ENCODE measurements around the gene RPS15A. TPM values are rescaled to one million over a fixed set of nuclear protein-coding genes. Genes with fewer than 3 reads are reported as not detected.

Gene RPS15A
- polyA plus RNA-seq, 1 donor from 2014 or later: 3,296 TPM

GRCh38 chr16:18783430-18784341, 6.4 kb downstream of the RPS15A start:
- H3K4me2 ChIP-seq (ENCODE audit: low read length): no peak overlapping the region
- peaks cover 4% of the 10 kb centered on the region for H3K36me3 ChIP-seq (ENCODE audit: insufficient read depth, low read length)
- H3K9ac ChIP-seq (ENCODE audit: low read length): no peak overlapping the region
- H3K79me2 ChIP-seq (replicated peaks; ENCODE audit: insufficient read depth, low read length): peaks cover 33% of the 10 kb centered on the region
- no peak overlapping the region for H3K27ac ChIP-seq (ENCODE audit: low read length)
- H2AFZ ChIP-seq (ENCODE audit: low read depth, low read length): no peak overlapping the region
- no peaks in the 10 kb centered on the region for H3F3A ChIP-seq (ENCODE audit: insufficient read depth, low read length, poor library complexity, severe bottlenecking)
- H3K9me2 ChIP-seq (ENCODE audit: insufficient read depth, low read length): no peaks in the 10 kb centered on the region
- H3K27me3 ChIP-seq (ENCODE audit: insufficient read depth, low read depth, low read length): no peaks in the 10 kb centered on the region
- no peak for TF ChIP-seq SMC3 (conservative IDR thresholded peaks at IDR 0.05; ENCODE audit: poor library complexity)
- no peak for TF ChIP-seq EP300 (conservative IDR thresholded peaks at IDR 0.05; ENCODE audit: poor library complexity, severe bottlenecking)
- no peak for TF ChIP-seq REST (IDR thresholded peaks at IDR 0.05; ENCODE audit: borderline replicate concordance)
- TF ChIP-seq CTCF (IDR thresholded peaks at IDR 0.05; ENCODE audit: poor library complexity, severe bottlenecking): no peak
- TF ChIP-seq TAF1 (IDR thresholded peaks at IDR 0.05; ENCODE audit: low read depth): no peak
- TF ChIP-seq EZH2 (IDR thresholded peaks at IDR 0.05; ENCODE audit: borderline replicate concordance, insufficient read depth, low read length, poor library complexity, severe bottlenecking): no peak
- TF ChIP-seq POLR2AphosphoS5 (IDR thresholded peaks at IDR 0.05): no peak
- no peak for TF ChIP-seq MXI1 (conservative IDR thresholded peaks at IDR 0.05; ENCODE audit: poor library complexity, severe bottlenecking)
- TF ChIP-seq RAD21 (conservative IDR thresholded peaks at IDR 0.05): no peak
- H3K9me3 ChIP-seq (ENCODE audit: low read length): no peaks in the 10 kb centered on the region
- no peak overlapping the region for H3K4me3 ChIP-seq (ENCODE audit: low read length)
- peaks cover 19% of the 10 kb centered on the region for H4K20me1 ChIP-seq (ENCODE audit: insufficient read depth)

- H3K9me2 ChIP-seq (ENCODE audit: insufficient read depth, low read length): no peaks in the 10 kb centered on the region
- no peak overlapping the region for H3K9ac ChIP-seq (ENCODE audit: low read length)
- no peak overlapping the region for H3K27ac ChIP-seq (ENCODE audit: low read length)
- H3K27me3 ChIP-seq (ENCODE audit: insufficient read depth, low read depth, low read length): no peaks in the 10 kb centered on the region
- H3K4me2 ChIP-seq (ENCODE audit: low read length): no peak overlapping the region
- no peak overlapping the region for H3K4me3 ChIP-seq (ENCODE audit: low read length)
- no peak for TF ChIP-seq EP300 (conservative IDR thresholded peaks at IDR 0.05; ENCODE audit: poor library complexity, severe bottlenecking)
- TF ChIP-seq SMC3 (conservative IDR thresholded peaks at IDR 0.05; ENCODE audit: poor library complexity): no peak
- TF ChIP-seq CTCF (IDR thresholded peaks at IDR 0.05; ENCODE audit: poor library complexity, severe bottlenecking): no peak
- TF ChIP-seq TAF1 (IDR thresholded peaks at IDR 0.05; ENCODE audit: low read depth): no peak
- TF ChIP-seq EZH2 (IDR thresholded peaks at IDR 0.05; ENCODE audit: borderline replicate concordance, insufficient read depth, low read length, poor library complexity, severe bottlenecking): no peak
- TF ChIP-seq RAD21 (conservative IDR thresholded peaks at IDR 0.05): no peak
- no peak for TF ChIP-seq POLR2AphosphoS5 (IDR thresholded peaks at IDR 0.05)
- TF ChIP-seq MXI1 (conservative IDR thresholded peaks at IDR 0.05; ENCODE audit: poor library complexity, severe bottlenecking): no peak
- TF ChIP-seq REST (IDR thresholded peaks at IDR 0.05; ENCODE audit: borderline replicate concordance): no peak
- H3K36me3 ChIP-seq (ENCODE audit: insufficient read depth, low read length): peaks cover 4% of the 10 kb centered on the region
- H3F3A ChIP-seq (ENCODE audit: insufficient read depth, low read length, poor library complexity, severe bottlenecking): no peaks in the 10 kb centered on the region
- H2AFZ ChIP-seq (ENCODE audit: low read depth, low read length): no peak overlapping the region
- peaks cover 19% of the 10 kb centered on the region for H4K20me1 ChIP-seq (ENCODE audit: insufficient read depth)
- H3K9me3 ChIP-seq (ENCODE audit: low read length): no peaks in the 10 kb centered on the region
- H3K79me2 ChIP-seq (replicated peaks; ENCODE audit: insufficient read depth, low read length): peaks cover 25% of the 10 kb centered on the region
These were observed 7.3 kb downstream of the RPS15A start for GRCh38 chr16:18782697-18783429.
